Hepatocyte (in vitro differentiated cells): Measurements from ENCODE around the gene CXCR6. TPM values are rescaled to one million over a fixed set of nuclear protein-coding genes. Genes with fewer than 3 reads are reported as not detected.

Experiments
- DNase-seq: peaks from one replicate; pipeline ENCODE4 v3.0.0-alpha.2; 2016; ENCODE audit warnings: low spot score
- H2AFZ ChIP-seq: fragments of 200-600 bp; sonication (generic); 2 replicates; pipeline ENCODE4 v1.6.0; 2016; ENCODE audit warnings: antibody characterized with exemption, mild to moderate bottlenecking
- H3K27ac ChIP-seq: fragments of 200-600 bp; sonication (generic); 2 replicates; pipeline ENCODE4 v1.5.1; 2016; ENCODE audit warnings: mild to moderate bottlenecking
- H3K27me3 ChIP-seq: fragments of 200-600 bp; sonication (generic); 2 replicates; pipeline ENCODE4 v1.6.1; 2016
- H3K36me3 ChIP-seq: fragments of 200-600 bp; sonication (generic); replicated peaks from 2 replicates; pipeline ENCODE4 v1.5.1; 2016; ENCODE audit warnings: low read depth; ENCODE audit not compliant: insufficient read depth
- H3K4me1 ChIP-seq: fragments of 200-600 bp; sonication (generic); 2 replicates; pipeline ENCODE4 v1.5.1; 2016; ENCODE audit warnings: mild to moderate bottlenecking, moderate library complexity; ENCODE audit not compliant: insufficient read depth
- H3K4me2 ChIP-seq: fragments of 200-600 bp; sonication (generic); 2 replicates; pipeline ENCODE4 v1.6.0; 2016
- H3K4me3 ChIP-seq: fragments of 200-600 bp; sonication (generic); 2 replicates; pipeline ENCODE4 v1.5.1; 2016; ENCODE audit warnings: mild to moderate bottlenecking
- H3K79me2 ChIP-seq: fragments of 200-600 bp; sonication (generic); 2 replicates; pipeline ENCODE4 v1.6.0; 2017; ENCODE audit warnings: mild to moderate bottlenecking
- H3K9me2 ChIP-seq: fragments of 200-600 bp; sonication (generic); replicated peaks from 2 replicates; pipeline ENCODE4 v1.6.0; 2017; ENCODE audit warnings: mild to moderate bottlenecking; ENCODE audit not compliant: insufficient read depth
- H3K9me3 ChIP-seq: fragments of 200-600 bp; sonication (generic); 2 replicates; pipeline ENCODE4 v1.5.1; 2016; ENCODE audit warnings: low read depth, mild to moderate bottlenecking
- H4K20me1 ChIP-seq: fragments of 200-600 bp; sonication (generic); 2 replicates; pipeline ENCODE4 v1.6.0; 2016; ENCODE audit warnings: mild to moderate bottlenecking; ENCODE audit not compliant: insufficient read depth, poor library complexity, severe bottlenecking
- EZH2 ChIP-seq: fragments of 200-600 bp; sonication (generic); IDR thresholded peaks from 2 replicates; pipeline ENCODE4 v1.6.1; 2016; ENCODE audit warnings: antibody characterized with exemption, mild to moderate bottlenecking, borderline replicate concordance
- EZH2phosphoT487 ChIP-seq: fragments of 200-600 bp; sonication (generic); IDR thresholded peaks from one replicate; pipeline ENCODE4 v1.6.1; 2018; ENCODE audit warnings: antibody characterized with exemption, mild to moderate bottlenecking, low read depth, moderate library complexity; ENCODE audit not compliant: unreplicated experiment, severe bottlenecking
- WGBS: methylation state at CpG from one replicate; pipeline ENCODE4 v1.1.6; 2016; ENCODE audit warnings: low lambda C conversion rate; ENCODE audit errors: missing lambda C conversion rate; 5-methylcytosine and 5-hydroxymethylcytosine counted together
- polyA plus RNA-seq: library from polyadenylated mRNA; unstranded; fragments of >200 nt; fragmentation: Nextera tagmentation; extraction: Ambion mirVana; gene quantifications from 2 replicates; pipeline ENCODE4 v1.2.1, GENCODE V29; 2016
- total RNA-seq: library from RNA; depleted of rRNA; stranded (reverse); fragments of >200 nt; gene quantifications from 2 replicates; pipeline ENCODE4 v1.2.3, GENCODE V29; 2014
- TF ChIP-seq, protein P1 (sequence below): fragments of 200-600 bp; sonication (generic); IDR thresholded peaks from 2 replicates; pipeline ENCODE4 v1.5.1; 2016; ENCODE audit warnings: antibody characterized with exemption, mild to moderate bottlenecking; ENCODE audit not compliant: poor library complexity

The CXCR6 gene
- total and polyA plus RNA-seq, 2 experiments from 2014 or later = 0.33 TPM; not detected in 1

DNA sequence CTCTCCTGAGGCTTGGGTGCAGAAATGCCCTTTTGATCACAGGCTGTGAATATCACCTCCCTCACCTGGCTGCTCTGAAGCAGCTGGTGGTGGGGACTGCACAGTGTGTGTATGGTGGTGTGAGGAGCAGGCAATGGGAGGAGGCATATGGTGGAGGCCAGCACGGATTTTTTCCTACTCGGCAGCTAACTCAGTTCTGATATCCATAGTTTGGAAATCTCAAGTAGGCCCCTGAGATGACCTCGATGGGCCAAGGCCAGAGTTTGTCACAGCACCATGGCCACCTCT lies 21.3 kb upstream of the CXCR6 start:
- H3K36me3 ChIP-seq = no peaks in the 10 kb centered on the region
- WGBS = 93% methylated on average over 3 of the region's 3 CpGs
- no peaks in the 10 kb centered on the region for H3K4me1 ChIP-seq
- no peak for DNase-seq
- H4K20me1 ChIP-seq = no peaks in the 10 kb centered on the region
- no peak overlapping the region for H3K4me2 ChIP-seq
- H3K4me3 ChIP-seq = no peak overlapping the region
- no peak overlapping the region for H2AFZ ChIP-seq
- no peaks in the 10 kb centered on the region for H3K9me2 ChIP-seq
- H3K27me3 ChIP-seq = no peaks in the 10 kb centered on the region
- H3K27ac ChIP-seq = no peak overlapping the region
- no peak for TF ChIP-seq EZH2phosphoT487
- TF ChIP-seq EZH2 = no peak
- TF ChIP-seq, protein P1, sequence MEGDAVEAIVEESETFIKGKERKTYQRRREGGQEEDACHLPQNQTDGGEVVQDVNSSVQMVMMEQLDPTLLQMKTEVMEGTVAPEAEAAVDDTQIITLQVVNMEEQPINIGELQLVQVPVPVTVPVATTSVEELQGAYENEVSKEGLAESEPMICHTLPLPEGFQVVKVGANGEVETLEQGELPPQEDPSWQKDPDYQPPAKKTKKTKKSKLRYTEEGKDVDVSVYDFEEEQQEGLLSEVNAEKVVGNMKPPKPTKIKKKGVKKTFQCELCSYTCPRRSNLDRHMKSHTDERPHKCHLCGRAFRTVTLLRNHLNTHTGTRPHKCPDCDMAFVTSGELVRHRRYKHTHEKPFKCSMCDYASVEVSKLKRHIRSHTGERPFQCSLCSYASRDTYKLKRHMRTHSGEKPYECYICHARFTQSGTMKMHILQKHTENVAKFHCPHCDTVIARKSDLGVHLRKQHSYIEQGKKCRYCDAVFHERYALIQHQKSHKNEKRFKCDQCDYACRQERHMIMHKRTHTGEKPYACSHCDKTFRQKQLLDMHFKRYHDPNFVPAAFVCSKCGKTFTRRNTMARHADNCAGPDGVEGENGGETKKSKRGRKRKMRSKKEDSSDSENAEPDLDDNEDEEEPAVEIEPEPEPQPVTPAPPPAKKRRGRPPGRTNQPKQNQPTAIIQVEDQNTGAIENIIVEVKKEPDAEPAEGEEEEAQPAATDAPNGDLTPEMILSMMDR = no peak
- no peaks in the 10 kb centered on the region for H3K79me2 ChIP-seq
- no peaks in the 10 kb centered on the region for H3K9me3 ChIP-seq

DNA sequence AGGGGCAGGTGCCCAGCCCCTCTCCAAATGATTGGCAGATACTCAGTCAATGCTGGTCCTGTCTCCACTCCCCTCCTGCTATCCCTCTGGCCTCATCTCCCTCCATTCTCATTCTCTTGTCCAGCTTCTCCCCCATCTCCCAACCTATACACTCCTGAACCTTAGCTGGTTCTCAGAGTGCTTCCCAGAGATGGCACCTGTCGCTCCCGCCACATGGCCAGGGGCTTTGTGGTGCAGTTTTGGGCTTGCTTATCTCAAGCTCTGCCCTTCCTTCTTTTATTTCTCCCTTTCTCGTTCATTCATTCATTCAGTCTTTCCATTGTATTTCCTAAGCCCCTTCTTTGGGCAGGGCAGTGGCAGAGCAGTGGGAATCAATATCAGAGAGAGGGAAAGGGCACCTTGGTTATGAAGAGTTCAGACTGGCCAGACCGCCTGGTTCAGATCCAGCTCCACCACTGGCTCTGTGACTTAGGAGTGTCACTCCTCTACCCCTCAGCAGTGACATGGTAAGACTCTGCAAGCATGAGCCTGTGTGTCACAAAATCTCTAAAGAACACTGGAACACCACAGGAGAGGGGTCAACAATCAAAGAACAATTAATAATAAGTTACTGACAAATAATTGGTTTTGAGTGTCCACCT lies 20.2 kb upstream of the CXCR6 start:
- H3K36me3 ChIP-seq = no peaks in the 10 kb centered on the region
- H2AFZ ChIP-seq = no peak overlapping the region
- H3K27me3 ChIP-seq = no peaks in the 10 kb centered on the region
- 97% methylated on average over 4 of the region's 4 CpGs for WGBS
- DNase-seq = no peak
- no peak overlapping the region for H3K4me2 ChIP-seq
- H4K20me1 ChIP-seq = no peaks in the 10 kb centered on the region
- no peaks in the 10 kb centered on the region for H3K9me2 ChIP-seq
- no peak for TF ChIP-seq EZH2
- TF ChIP-seq, protein P1 = no peak
- TF ChIP-seq EZH2phosphoT487 = no peak
- H3K79me2 ChIP-seq = no peaks in the 10 kb centered on the region
- H3K4me3 ChIP-seq = no peak overlapping the region
- H3K9me3 ChIP-seq = no peaks in the 10 kb centered on the region
- no peak overlapping the region for H3K27ac ChIP-seq
- no peaks in the 10 kb centered on the region for H3K4me1 ChIP-seq

- Histone ChIP-seq H3K4me1 (no peaks in the 10 kb centered on the region), H4K20me1 (no peaks in the 10 kb centered on the region), H3K9me2 (no peaks in the 10 kb centered on the region), H3K27ac (no peak overlapping the region), H3K4me2 (no peak overlapping the region), H3K79me2 (no peaks in the 10 kb centered on the region), H3K4me3 (no peak overlapping the region), H3K36me3 (no peaks in the 10 kb centered on the region), H3K9me3 (no peaks in the 10 kb centered on the region), H3K27me3 (no peaks in the 10 kb centered on the region), H2AFZ (no peak overlapping the region)
- TF ChIP-seq EZH2phosphoT487 = no peak
- TF ChIP-seq, protein P1 = no peak
- no peak for TF ChIP-seq EZH2
- 81% methylated on average over 3 of the region's 3 CpGs for WGBS
- no peak for DNase-seq
Measured at GRCh38 chr3:45923755-45924154, 19.5 kb upstream of the CXCR6 start.

DNA sequence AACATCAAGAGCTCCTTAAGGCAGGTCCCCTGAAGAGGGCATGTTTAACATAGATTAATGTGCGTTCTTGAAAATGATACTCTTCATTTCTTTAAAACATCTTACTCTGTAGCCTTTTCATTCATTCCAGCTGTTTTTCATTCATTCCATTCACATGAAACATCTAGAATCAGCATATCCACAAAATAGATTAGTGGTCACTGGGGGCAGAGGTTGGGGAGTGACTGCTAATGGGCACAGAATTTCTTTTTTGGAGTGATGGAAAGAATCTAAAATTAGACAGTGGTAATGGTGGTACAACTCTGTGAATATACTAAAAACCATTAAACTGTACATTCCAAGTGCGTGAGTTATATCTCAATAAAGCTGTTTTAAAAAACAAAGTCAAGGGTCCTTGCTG lies 15.4 kb upstream of the CXCR6 start:
- DNase-seq = no peak
- Histone ChIP-seq H3K36me3 (no peaks in the 10 kb centered on the region), H3K27ac (no peak overlapping the region), H3K27me3 (no peaks in the 10 kb centered on the region), H3K4me2 (no peak overlapping the region), H3K9me2 (no peaks in the 10 kb centered on the region), H3K4me3 (no peak overlapping the region), H3K79me2 (no peaks in the 10 kb centered on the region), H4K20me1 (no peaks in the 10 kb centered on the region), H3K9me3 (no peaks in the 10 kb centered on the region), H2AFZ (no peak overlapping the region), H3K4me1 (no peaks in the 10 kb centered on the region)
- WGBS = 97% methylated on average over 2 of the region's 2 CpGs
- TF ChIP-seq, protein P1 = no peak
- no peak for TF ChIP-seq EZH2phosphoT487
- no peak for TF ChIP-seq EZH2
